Smooth muscle cell of the brain vasculature (primary cell): Measurements from ENCODE around the gene AP1M2.
"Not testable (repeated sequence)": the region's sequence is repeated elsewhere in the genome, so short reads cannot be mapped to it uniquely, and the experiment has no call there.

Experiments
- DNase-seq: peaks from one replicate; pipeline ENCODE4 v3.0.0-alpha.2; 2012; ENCODE audit warnings: low read depth, low spot score

AP1M2 gene

DNA sequence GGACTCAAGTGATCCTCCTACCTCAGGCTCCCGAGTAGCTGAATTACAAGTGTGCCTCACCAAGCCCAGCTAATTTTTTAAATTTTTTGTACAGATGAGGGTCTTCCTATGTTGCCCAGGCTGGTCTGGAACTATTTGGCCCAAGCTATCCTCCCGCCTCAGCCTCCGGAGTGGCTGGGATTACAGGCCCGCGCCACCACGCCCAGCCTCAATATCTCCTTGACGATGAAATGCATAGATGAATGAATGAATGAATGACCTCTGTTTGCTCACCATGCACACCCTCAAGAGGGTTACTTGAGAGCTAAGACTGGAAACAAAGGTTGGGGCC, 14.9 kb upstream of the AP1M2 start:
- no peak for DNase-seq

DNA sequence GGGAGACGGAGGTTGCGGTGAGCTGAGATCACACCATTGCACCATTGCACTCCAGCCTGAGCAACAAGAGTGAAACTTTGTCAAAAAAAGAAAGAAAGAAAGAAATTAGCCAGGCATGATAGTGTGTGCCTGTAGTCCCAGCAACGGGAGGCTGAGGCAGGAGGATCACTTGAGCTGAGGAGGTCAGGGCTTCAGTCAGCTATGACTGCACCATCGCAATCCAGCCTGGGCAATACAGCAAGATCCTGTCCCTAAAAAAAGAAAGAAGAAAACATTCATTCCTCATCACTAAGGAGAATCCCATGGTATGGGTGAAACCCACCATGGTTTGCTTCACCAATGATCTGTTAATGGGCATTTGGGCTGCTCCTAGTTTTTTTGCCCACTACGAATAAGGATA, 13.0 kb upstream of the AP1M2 start:
- no peak for DNase-seq

DNA sequence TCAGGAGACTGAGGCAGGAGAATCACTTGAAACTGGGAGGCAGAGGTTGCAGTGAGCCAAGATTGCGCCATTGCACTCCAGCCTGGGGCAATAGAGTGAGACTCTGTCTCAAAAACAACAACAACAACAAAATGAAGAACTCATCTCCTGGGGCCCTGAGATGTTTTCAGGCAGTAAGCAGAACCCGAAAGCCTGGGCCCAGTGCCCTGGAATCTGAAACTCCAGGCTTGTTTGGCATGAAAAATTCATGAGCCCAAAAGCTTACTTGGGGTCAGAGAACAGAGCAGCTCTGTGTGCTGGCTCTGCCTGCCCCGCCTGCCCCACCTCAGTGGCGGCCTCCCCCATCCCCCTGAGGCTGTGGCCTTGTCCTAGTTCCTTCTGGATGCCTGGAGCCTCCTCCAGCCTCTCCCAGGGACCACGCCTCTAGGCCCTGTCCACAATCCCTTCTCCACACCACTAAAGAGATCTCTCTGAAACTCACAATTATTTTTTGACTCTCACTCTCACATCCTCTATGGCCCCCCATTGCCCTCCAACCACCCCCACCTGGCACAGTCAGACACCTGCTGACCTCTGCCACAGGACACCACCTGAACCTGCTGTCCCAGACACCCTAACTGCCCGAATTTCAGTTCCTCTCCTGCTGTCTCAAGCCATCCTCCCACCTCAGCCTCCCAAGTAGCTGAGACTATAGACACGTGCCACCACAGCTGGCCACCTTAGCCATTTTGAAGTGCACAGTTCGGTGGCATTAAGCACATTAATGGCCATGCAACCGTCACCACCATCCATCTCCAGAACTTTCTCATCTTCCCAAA, 6.9 kb upstream of the AP1M2 start:
- DNase-seq: no peak

DNA sequence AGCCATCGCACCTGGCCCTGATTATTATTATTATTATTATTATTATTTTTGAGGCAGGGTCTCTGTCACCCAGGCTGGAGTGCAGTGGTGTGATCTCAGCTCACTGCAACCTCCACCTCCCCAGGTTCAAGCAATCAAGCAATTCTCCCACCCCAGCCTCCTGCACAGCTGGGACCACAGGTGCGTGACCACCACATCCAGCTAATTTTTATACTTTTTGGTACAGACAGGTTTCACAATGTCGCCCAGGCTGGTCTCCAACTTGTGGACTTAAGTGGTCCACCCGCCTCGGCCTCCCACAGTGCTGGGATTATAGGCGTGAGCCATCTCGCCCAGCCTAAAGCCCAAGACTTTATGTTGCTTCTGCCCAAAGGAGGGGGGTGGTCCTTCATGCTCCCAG, 6.0 kb upstream of the AP1M2 start:
- DNase-seq: no peak

DNA sequence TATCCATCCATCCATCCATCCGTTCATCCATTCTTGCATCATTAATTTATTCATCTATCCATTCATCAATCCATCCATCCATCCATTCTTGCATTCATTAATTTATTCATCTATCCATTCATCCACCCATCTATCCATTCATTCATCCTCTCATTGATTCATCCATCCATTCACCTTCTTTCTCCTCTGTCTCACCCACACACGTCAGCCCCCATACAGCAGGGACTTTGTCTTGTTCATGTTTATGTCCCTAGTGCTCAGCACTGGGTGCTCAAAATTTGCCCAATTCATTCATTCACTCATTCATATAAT, 683 bp upstream of the AP1M2 start:
- DNase-seq: no peak

DNA sequence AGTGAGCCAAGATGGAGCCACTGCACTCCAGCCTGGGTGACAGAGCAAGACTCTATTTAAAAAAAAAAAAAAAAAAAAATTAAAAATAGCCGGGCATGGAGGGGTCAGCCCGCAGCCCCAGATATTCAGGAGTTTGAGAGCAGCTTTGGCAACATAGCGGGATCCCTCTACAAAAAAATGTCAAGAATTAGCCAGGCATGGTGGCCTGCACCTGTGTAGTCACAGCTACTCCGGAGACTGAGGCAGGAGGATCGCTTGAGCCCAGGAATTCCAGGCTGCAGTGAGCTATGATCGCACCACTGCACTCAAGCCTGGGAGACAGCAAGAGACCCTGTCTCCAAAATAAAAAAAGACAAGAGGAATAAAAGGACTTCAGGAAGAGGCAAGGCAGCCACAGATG, 716 bp downstream of the AP1M2 start:
- DNase-seq: no peak

DNA sequence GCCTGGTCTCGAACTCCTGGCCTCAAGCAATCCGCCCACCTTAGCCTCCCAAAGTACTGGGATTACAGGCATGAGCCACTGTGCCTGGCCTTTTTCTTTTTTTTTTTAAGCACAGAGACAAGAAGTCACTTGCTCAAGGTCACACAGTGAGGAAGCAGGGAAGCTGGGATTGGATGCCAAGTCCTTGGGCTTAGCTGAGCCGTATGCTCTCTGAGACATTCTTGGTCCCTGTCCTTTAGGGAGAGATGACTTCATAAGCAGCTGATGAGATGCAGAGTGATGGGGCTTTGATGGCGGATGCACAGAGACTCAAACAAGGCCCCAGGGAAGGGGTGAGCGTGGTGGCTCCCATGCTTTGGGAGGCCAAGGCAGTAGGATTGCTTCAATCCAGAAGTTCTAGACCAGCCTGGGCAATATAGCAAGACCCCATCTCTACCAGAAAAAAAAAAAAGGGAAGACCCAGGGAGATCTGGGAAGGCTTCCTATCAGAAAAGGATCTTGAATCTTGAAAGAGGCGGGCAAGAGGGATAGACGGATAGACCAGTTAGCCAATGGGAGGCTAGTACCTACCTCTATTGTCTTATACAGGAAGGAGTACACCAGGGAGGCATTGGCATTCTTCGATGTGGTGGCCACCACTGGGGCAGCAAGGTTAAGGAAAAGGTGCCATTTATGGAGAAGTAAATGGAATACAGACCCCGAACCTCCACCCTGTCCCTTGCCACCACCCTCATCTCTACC, 3.9 kb downstream of the AP1M2 start:
- no peak for DNase-seq

DNA sequence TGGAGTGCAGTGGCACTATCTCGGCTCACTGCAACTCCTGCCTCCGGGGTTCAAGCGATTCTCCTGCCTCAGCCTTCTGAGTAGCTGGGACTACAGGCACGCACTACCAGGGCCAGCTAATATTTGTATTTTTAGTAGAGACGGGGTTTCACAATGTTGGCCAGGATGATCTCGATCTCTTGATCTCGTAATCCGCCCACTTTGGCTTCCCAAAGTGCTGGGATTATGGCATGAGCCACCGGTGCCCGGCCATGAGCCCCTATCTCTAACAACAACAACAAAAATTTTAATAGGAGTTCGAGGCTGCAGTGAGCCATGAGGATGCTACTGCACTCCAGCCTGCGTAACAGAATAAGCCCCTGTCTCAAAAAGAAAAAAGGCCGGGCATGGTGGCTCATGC, 5.0 kb downstream of the AP1M2 start:
- DNase-seq: no peak

DNA sequence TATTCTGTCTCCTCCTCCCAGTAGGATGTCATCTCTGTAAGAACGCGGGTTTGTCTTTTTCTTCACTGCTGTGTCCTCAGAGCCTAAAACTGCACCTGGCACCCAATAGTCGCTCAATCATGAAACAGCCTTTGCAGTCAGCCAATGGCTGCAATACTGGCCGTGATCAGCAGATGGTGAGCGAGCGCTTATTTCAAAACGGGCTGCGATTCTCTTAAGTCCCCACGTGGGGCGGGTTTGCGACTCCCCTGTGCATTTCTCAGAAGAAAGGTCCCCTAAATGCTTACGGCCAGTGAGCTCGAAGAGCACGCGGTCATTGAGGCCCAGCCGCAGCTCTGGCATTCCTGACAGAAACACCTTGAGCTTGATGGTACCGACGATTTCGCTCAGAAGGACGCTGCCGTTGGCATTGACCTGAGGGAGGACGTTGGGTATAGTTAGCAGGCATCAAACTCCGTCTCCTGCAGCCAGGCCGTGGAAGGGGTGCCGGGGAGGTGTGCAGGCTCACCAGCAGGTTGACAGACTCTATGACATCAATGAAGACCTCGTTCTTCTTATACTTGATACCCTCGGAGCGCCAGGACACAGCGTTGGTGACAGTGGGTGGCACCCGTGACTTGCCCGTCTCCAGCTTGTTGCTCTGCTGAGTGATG, 6.0 kb downstream of the AP1M2 start:
- peak; percentile 83 for DNase-seq

DNA sequence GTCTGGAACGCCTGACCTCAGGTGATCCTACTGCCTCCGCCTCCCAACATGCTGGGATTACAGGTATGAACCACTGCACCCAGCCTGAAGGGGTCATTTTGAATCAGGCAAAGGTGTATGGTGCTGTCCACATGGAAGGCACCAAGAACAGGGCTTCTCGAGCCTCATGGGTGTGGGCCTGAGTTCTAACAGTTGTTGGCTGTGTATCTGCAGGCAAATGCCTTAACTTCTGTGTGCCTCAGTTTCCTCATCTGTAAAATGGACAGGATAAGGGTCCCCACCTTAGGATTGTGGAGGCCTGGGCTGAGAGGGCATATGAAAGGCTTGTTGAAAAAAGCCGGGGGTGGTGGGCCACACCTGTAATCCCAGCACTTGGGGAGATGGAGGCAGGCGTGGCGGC, 9.2 kb downstream of the AP1M2 start:
- DNase-seq: no peak

DNA sequence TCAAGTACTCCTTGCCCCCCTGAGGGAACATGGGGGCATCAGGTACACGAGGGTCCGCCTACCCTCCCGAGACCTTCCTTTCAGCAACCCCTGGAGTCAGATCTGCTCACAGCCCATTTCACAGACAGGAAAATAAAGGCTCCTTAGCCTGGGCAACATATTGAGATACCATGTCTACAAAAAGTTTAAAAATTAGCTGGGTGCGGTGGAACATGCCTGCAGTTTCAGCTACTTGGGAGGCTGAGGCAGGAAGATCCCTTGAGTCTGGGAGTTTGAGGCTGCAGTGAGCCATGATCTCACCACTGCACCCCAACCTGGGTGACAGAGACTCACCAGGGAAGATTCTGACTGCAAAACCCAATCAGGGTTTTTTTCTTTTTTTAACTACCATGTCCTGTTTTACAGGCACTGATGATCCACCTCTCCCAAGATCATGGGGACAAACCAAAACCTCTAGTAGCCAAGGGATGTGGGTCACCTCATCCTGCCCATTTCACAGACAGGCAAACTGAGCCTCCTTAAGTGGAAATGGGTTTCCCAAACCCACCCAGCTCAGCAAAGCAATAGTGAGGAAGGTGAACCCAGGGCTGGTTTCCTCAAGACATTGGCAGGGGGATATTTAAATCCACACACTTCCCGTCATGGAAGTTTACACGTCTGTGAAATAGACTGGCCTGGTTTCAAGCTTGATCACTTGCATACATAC, 11.9 kb downstream of the AP1M2 start:
- DNase-seq: no peak

DNA sequence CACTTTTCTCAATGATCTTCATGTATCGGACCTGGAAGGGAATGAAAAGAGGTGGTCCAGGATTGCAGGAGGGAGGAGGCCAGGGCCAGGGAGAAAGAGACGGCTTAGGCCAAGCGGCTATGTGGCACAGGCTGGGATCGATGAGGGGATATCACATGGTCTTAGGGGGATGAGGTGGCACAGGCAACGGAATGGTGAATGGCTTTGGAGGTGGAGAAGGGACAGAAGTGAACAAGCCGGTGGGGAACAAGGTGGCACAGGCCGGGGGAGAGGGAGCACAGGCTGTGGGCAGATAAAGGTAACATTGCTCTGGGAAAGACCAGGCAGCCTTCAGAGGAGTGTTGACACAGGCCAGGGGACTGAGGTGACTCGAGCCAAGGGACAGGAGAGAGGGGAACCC, 12.7 kb downstream of the AP1M2 start:
- DNase-seq: no peak

DNA sequence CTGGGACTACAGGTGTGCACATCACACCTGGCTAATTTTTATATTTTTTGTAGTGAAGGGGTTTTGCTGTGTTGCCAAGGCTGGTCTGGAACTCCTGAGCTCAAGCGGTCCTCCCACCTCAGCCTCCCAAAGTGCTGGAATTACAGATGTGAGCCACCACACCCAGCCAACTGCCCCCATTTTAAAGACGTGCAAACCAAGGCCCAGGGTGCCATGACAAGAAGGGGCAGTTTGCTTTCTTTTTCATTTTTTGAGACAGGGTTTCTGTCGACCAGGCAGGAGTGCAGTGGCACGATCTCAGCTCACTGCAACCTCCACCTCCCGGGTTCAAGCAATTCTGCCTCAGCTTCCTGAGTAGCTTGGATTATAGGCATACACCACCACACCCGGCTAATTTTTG, 13.3 kb downstream of the AP1M2 start:
- DNase-seq: not testable (repeated sequence)

DNA sequence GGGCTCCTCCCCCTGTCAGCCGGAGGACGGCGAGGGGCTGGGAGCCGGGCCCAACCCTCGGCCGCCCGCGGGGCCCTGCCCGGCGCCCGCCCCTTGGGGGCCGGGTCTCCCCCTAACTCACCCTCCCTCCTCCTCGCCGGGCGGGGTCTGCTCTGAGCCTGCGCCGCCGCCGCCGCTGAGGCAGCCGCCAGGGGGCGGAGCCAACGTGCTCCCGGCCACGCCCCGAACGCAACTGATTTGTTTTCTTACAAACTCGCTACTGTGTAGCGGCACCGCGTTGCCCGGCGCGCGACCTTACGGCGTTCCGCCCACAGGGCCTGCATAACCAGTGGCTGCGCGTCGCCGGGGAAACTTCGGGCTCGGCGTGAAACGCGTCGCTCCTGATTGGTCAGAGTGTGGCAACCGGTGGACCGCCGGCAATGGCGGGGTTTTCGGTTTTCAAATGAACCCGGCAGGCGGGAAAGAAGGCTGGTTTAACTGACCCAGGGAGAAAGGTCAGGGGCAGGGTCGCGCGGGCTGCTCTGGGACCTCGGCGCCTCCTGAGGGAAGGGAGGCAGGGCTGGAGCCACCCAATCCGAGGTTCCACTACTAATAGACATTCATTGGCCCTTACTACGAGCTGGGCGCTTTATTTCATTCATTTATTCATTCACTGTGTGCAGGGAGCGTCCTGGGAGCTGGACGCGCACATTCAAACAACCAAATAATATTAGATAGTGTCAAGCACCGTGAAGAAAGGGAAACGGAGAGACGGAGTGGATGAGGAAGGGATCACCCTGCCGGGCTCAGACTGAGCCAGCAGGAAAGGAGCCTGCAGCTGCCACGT, 18.1 kb downstream of the AP1M2 start, which contains the start of gene CDKN2D:
Gene CDKN2D (minus strand): TSS at position 154 of the 826 bp plus-strand sequence. CDS start 326 bp downstream, outside the sequence.
- DNase-seq: peak; percentile 100

DNA sequence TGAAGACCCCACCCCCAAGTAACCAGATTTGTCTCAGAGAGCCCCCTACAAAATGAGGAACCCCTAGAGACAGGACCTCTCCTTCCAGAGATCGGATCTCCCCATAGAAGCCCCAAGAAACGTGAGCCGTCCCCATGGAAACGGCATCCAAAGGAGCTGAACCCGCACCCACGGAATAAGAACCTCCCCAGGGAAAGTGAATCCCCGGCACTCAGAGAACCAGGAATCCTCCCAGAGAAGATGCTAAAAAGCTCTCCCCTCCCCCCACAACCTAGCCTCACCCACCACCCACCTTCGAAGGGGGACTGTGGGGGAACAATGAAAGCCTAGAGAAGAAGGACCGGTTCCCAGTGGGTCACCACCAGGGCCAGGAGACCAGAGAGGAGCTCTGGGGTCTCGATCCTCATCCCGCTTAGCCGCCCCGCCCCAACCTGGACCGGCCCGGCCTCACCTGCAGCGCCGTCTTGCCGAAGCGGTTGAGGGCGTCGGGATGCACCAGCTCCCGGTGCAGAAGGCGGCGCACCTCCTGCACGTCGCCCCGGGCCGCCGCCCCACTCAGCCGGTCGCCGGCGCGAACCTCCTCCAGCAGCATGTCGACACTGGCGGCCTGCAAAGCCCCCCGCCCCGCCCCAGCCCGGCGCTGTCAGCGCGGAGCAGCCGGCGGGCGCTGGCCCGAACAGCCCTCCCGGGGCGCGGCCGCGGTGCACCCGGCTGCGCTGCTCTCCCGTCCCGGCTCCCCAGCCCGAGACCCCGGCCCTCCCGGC, 18.9 kb downstream of the AP1M2 start:
- no peak for DNase-seq

DNA sequence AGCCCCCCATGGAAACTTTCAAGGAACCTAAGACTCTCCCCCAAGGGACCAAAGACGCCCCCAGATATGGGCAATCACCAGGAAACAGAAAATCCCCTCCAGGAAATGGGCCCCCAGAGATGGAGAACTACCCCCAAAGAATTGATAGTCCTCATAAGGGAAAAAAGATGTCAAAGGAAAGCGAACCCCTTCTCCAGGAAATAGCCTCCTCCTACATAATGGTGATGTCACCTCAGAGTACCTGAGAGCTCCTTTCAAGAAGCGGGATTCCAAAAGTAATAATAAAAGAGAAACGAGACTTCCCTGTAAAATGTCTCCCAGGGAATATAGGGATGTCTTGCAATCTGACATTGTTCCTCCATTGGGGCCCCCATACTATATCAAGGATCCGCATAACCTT, 19.5 kb downstream of the AP1M2 start:
- DNase-seq: no peak

DNA sequence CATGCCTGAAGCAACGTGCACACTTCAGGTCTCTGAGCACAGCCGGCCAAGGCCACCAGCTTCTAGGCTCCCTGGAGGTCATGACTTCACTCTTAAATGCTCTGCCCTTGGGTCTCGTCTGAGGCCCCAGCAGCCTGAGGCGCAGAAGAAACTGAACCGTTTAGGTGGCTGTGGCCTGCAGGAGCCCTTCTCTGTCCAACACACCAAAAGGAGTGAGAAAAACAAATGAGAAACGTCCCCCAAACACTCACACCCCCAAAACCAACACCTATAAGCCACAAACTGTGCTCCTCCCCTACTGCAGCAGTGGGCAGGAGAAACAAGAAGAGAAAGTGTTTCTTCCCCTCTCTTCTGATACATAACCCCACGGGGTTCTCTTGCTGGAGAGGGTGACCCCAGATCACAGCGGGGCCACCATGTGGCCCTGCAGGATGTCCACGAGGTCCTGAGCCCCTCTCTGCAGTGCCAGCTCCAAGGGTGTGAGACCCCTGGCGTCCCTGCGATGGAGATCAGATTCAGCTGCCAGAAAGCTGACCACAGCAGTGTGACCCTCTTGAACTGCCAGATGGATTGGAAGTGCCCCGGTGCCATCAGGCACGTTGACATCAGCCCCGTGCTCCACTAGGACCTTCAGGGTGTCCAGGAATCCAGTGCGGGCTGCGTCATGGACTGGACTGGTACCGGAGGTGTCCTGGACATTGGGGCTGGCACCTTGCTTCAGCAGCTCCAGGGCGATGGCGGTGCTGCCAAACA, 20.3 kb downstream of the AP1M2 start:
- no peak for DNase-seq

DNA sequence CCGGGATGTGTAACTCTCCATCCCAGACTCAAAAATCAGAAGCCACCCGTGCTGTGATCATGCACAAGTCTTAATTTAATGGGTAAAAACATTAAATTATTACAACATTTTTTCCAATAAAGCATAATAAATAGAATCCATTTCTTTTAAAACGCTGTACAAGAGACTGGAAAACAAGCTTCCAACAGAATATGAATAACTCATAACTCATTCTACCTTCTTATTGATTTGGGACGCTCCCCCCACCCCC, 20.8 kb downstream of the AP1M2 start:
- DNase-seq: no peak

DNA sequence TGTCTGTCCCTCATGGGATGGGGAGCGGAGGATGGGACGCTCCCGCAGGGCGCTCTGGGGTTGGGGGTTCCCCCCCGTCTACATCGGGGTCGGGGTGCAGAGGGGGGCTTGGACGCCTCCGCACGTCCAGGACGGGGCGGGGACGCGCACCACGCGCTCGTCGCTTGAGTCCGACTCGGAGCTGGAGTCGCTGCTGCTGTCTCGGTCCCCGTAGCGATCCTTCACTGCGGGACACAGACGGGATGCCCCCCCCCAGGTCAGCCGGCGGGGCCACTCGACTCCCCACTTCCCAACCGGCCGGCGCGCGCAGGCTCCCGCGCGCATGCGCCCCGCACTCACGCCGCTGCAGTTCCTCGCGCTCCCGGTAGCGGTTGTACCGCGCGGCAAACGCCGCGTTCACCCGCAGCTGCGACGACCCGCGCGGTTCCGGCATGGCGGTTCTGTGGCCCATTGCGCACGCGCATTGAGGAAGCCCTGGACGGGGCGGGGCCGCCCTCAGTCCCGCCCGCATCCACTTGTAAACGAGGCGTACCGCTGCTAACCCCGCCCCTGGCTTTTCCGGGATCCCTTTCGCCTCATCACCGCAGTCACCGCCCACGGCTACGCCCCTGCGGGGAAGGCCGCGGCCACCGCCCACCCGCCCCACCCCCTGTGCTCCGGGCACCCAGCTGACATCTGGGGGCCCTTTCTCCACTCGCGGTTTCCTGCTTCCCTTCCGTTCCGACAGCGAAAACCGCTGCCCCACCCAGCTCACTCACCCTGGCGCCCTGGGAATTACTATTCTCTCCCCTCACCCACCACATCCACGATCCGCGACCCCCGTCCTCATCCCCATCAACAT, 21.3 kb downstream of the AP1M2 start, which contains the start of gene KRI1:
Gene KRI1 (minus strand): TSS at position 444 of the 841 bp plus-strand sequence. CDS start 11 bp downstream, at position 433.
- DNase-seq: peak; percentile 90
